NK-92 (cell line): ENCODE measurements around the gene UBR2.
"Not testable (repeated sequence)": the region's sequence is repeated elsewhere in the genome, so short reads cannot be mapped to it uniquely, and the experiment has no call there.

Experiments
- DNase-seq: peaks from one replicate; lab custom pipeline; 2025; ENCODE audit not compliant: unreplicated experiment; lab: John Stamatoyannopoulos, UW

The UBR2 gene

GRCh38 chr6:42555477-42556457, 8.1 kb upstream of the UBR2 start:
- no peak for DNase-seq

DNA sequence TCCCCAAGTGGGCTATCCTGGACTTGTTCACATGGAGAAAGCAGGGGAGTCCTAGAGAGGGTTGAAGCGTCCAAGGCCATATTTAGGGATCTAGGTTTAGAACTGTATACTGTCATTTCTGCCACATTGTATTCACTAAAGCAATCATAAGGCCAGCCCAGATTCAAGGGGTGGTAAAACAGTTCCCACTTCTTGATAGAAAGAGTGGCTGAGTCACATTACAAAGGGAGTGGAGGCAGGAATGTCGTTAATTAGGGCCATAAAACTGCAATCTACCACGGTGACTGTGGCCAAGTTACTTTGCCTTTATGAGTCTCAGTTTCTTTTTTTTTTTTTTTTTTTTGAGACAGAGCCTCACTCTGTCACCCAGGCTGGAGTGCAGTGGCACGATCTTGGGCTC, 7.4 kb upstream of the UBR2 start:
- no peak for DNase-seq

GRCh38 chr6:42559276-42559675, 4.6 kb upstream of the UBR2 start:
- not testable (repeated sequence) for DNase-seq

DNA sequence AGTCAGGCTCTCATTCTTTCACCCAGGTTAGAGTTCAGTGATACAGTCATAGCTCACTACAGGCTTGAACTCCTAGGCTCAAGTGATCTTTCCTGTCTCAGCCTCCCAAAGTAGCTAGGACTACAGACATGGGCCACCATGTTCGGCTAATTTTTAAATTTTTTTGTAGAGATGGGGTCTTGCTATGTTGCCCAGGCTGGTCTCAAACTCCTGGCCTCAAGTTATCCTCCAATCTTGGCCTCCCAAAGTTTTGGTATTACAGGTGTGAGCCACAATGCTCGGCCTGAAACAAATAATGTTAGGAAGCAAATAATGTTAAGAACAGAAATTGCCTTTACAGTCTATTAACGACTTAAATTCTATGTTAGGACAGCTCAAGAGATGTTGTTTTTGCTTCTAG, 1.8 kb upstream of the UBR2 start:
- DNase-seq, result no peak

GRCh38 chr6:42562788-42563405, 932 bp upstream of the UBR2 start:
- no peak for DNase-seq

GRCh38 chr6:42564506-42564825, 637 bp downstream of the UBR2 start:
- DNase-seq, result no peak

DNA sequence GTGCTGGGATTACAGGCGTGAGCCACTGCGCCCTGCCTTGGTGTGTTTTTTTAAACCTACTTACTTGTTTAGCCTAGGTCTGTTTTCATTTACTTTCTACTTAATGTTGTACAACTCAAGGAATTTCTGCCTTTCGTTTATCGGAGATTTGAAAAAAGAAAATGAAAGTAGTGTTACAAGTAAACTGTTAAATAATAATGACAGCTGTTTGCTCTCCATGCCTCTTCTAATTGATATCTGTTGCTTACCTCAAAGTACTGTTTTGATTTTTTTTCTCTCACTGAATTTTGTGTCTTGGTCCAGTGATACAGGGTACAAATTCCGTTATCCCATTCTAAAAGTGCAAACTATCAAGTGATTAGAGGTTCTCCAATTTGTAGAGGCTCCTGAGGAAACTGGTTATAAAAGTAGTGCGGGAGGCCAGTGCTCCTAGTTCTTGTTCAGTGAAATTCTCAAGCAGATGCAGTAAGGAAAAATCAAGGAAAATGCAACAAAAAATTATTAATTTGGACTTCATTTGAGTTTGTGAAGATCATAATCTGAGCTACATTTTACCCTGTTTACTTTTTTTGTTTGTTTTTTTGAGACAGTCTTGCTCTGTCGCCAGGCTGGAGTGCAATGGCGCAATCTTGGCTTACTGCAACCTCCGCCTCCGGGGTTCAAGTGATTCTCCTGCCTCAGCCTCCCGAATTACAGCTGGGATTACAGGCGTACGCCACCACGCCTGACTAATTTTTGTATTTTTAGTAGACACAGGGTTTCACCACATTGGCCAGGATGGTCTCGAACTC, 2.2 kb downstream of the UBR2 start:
- DNase-seq, result no peak

GRCh38 chr6:42566614-42567208, 2.9 kb downstream of the UBR2 start:
- DNase-seq, result no peak

- DNase-seq, result not testable (repeated sequence)
Observed at GRCh38 chr6:42567237-42567636, 3.4 kb downstream of the UBR2 start.

DNA sequence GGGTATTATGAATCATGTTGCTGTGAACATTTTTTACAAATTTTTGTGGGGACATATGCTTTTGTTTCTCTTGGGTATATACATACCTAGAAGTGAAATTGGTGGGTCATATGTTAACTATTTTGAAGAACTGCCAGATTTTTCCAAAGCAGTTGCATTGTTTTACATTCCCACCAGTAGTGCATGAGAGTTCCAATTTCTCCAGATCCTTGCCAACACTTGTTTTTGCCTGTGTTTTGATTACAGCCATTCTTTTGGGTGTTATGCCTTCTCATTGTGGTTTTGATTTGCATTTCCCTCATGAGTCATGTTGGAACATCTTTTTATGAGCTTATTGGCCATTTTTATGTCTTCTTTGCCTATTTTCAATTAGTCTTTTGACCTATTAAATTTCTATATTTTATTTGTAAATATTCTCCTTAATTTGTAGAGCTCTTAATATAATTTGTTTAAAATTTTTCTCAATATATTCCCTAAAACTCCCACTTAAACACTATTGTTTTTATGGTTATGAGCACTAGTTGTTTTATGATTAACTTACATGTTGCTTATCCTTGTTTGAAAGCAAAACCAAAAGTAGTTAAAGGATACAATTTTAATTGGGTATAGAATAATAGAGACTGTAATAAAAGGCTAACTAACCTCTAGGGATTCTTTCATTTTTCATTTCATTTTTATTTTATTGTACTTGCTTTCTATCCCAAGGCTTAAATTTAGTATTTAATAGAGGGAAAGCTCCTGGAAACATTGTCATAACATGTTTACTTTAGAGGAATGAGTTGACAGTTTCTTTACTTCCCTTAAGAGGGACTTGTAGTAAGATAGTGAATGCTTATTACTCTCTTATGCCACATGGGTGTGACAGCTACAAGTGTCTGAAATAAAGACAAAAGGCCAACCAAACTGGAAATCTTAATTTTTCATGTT, 5.5 kb downstream of the UBR2 start:
- no peak for DNase-seq

DNA sequence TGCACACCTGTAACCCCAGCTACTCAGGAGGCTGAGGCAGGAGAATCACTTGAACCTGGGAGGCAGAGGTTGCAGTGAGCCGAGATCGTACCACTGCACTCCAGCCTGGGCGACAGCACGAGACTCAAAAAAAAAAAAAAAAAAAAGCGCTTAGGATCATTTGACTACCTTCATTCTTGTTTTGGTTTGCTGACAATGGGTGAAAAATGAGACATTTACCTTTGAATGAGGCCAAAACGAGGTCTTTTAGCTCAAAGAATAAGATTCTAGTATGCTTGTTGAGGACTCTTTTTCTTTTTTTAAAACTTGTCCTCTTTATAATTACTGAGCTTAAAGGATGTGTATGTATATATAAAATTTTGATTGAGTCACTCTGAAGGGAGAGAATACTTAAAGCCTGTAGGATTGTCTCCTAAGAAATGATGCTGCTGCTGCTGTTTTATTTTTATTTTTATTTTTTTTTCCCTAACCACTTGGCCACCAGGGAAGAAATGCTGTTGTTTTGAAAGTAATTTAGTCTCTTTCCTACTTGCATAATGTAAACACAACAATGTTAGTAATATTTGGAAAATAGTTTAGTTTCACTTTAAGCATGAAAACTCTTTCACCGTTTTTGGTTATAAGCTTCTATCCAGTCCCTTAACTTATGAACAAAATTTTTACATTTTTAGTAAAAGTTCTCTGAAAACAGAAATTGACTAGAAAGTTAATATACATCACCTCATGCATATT, 7.9 kb downstream of the UBR2 start:
- DNase-seq, result no peak

GRCh38 chr6:42572523-42572922, 8.7 kb downstream of the UBR2 start:
- no peak for DNase-seq

DNA sequence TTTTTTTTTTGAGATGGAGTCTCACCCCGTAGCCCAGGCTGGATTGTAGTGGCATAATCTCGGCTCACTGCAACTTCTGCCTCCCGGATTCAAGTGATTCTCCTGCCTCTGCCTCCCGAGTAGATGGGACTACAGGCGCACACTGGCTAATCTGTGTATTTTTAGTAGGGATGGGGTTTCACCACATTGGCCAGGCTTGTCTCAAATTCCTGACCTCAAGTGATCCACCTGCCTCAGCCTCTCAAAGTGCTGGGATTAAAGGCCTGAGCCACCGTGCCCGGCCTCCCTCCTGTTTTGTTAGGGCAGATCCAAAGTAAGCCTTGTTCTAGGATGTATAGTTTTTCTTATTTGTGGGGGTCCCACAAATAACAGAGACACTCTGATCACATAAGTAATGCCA, 12.7 kb downstream of the UBR2 start:
- DNase-seq, result not testable (repeated sequence)

GRCh38 chr6:42598300-42598699, 34.5 kb downstream of the UBR2 start:
- DNase-seq, result no peak

- DNase-seq, result no peak
Observed at GRCh38 chr6:42599558-42599957, 35.7 kb downstream of the UBR2 start.

DNA sequence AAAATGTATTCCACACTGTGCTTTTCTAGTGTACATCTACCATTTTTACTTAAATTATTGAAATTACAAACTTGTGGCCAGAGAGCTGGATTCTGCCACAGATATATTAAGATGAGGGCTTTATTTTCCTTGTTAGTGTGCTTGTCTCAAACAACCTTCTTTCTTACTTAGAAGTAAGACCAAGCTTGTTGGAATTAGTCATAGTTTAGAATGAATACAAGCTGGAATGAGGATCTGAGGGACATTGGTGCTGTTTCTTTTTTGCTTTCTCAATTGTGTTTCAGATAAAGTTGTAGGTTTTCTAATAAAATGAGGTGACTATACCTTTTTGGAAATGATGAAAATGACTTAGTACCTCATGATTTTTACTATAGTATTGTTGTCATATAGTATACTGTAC, 40.3 kb downstream of the UBR2 start:
- DNase-seq, result no peak

- DNase-seq, result not testable (repeated sequence)
Observed at GRCh38 chr6:42604699-42605098, 40.9 kb downstream of the UBR2 start.

- no peak for DNase-seq
Observed at GRCh38 chr6:42610416-42610815, 46.6 kb downstream of the UBR2 start.

DNA sequence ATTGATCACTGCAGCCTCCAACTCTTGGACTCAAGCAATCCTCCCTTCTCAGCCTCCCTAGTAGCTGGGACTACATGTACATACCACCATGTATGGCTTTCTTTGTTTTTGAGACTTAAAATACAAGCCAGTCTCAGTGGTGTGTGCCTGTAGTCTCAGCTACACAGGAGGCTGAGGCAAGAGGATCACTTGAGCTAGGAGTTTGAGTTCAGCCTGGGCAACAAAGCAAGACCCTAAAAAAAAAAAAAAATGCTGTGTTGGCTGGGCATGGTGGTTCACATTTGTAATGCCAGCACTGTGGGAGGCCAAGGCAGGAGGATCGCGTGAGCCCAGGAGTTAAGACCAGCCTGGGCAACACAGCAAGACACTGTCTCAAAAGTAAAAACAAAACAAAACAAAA, 51.7 kb downstream of the UBR2 start:
- no peak for DNase-seq

DNA sequence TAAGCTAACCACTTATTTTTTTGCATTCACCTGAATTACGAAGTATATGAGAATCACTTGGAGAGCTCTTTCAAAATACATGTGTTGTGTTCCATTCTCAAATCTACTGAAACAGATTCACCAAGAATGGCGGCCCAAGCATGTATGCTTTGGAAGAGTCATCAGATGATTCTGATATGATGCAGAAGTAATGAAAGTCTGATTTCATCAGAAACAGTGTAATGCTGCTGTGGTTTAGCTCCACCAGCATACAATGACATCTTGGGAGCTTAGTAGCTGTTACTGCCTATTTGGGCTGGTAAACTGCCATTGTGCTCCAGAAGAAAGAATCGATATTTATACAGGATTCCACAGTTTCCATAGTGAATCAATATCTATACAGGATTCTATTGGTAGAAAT, 52.9 kb downstream of the UBR2 start:
- no peak for DNase-seq
